22Rv1 (cell line): ENCODE results near the gene ZC3H13.

ENCODE experiments used
- ZFX ChIP-seq: fragments of 450-650 bp; IDR thresholded peaks from 2 replicates; pipeline ENCODE4 v1.6.1; 2017; ENCODE audit warnings: antibody characterized with exemption, borderline replicate concordance
- TF ChIP-seq, protein P1 (sequence below): fragments of 450-650 bp; IDR thresholded peaks from 2 replicates; pipeline ENCODE4 v1.5.1; 2017; ENCODE audit warnings: mild to moderate bottlenecking

DNA sequence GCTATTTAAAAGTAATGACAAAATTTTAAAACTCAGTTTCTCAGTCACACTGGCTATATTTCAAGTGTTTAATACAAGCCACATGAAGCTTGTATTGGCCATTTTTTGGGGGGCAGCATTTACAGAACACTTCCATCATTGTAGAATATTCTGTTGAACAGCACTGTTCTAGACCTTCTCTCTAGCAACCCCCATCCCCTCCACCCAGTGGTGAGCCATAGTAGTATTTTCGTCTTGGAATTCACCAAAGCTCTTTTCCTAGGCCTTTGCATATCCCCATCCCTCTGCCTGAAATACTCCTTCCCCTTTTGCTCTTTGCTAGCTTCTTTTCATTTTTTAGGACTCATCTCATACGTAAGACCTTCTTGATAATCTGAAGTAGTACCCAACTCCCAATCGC lies 99.5 kb downstream of the ZC3H13 start:
- TF ChIP-seq, protein P1, sequence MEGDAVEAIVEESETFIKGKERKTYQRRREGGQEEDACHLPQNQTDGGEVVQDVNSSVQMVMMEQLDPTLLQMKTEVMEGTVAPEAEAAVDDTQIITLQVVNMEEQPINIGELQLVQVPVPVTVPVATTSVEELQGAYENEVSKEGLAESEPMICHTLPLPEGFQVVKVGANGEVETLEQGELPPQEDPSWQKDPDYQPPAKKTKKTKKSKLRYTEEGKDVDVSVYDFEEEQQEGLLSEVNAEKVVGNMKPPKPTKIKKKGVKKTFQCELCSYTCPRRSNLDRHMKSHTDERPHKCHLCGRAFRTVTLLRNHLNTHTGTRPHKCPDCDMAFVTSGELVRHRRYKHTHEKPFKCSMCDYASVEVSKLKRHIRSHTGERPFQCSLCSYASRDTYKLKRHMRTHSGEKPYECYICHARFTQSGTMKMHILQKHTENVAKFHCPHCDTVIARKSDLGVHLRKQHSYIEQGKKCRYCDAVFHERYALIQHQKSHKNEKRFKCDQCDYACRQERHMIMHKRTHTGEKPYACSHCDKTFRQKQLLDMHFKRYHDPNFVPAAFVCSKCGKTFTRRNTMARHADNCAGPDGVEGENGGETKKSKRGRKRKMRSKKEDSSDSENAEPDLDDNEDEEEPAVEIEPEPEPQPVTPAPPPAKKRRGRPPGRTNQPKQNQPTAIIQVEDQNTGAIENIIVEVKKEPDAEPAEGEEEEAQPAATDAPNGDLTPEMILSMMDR: no peak
- no peak for TF ChIP-seq ZFX
